Measurements from ENCODE around the gene ANKH. TPM values are rescaled to one million over a fixed set of nuclear protein-coding genes. Genes with fewer than 3 reads are reported as not detected.
"Not testable (repeated sequence)": the region's sequence is repeated elsewhere in the genome, so short reads cannot be mapped to it uniquely, and the experiment has no call there.

ANKH gene
- polyA plus RNA-seq, 1 experiment: 14.2 TPM

- no peak overlapping the region for H3K4me3 ChIP-seq (ENCODE audit: low read depth, low read length)
- DNase-seq (ENCODE audit: low read depth, low spot score): peak; percentile 32
- CTCF ChIA-PET: interaction anchor here (0.6 to 1.9 kb wide), 5 partner anchors 9 to 153 kb away, joined by 3 to 12 read pairs (median 8); partner anchors contain the start of gene ANKH
- H3K9me3 ChIP-seq (ENCODE audit: control insufficient read depth, insufficient read depth, low read length): no peaks in the 10 kb centered on the region
- TF ChIP-seq CTCF (IDR thresholded peaks at IDR 0.05; ENCODE audit: low read depth, low read length): no peak
- H3K27me3 ChIP-seq (ENCODE audit: control insufficient read depth, insufficient read depth, low read length): no peaks in the 10 kb centered on the region
- peak overlapping the region; percentile 21 for H3K27ac ChIP-seq (ENCODE audit: low read depth, low read length)
- POLR2A ChIA-PET: interaction anchor here (0.6 to 1.8 kb wide), 4 partner anchors 9 to 328 kb away, joined by 5 to 10 read pairs (median 7); no protein-coding TSS in a partner anchor
Observed at GRCh38 chr5:14879937-14880589, 8.5 kb upstream of the ANKH start.

- CTCF ChIA-PET: interaction anchor here (0.6 to 1.9 kb wide), 5 partner anchors 8 to 194 kb away, joined by 3 to 12 read pairs (median 8); partner anchors contain the start of gene ANKH
- no peaks in the 10 kb centered on the region for H3K27me3 ChIP-seq (ENCODE audit: control insufficient read depth, insufficient read depth, low read length)
- no peak for DNase-seq (ENCODE audit: low read depth, low spot score)
- TF ChIP-seq CTCF (IDR thresholded peaks at IDR 0.05; ENCODE audit: low read depth, low read length): no peak
- no peaks in the 10 kb centered on the region for H3K9me3 ChIP-seq (ENCODE audit: control insufficient read depth, insufficient read depth, low read length)
- POLR2A ChIA-PET: interaction anchor here (0.6 to 1.8 kb wide), 4 partner anchors 9 to 327 kb away, joined by 5 to 10 read pairs (median 7); no protein-coding TSS in a partner anchor
- no peak overlapping the region for H3K4me3 ChIP-seq (ENCODE audit: low read depth, low read length)
- H3K27ac ChIP-seq (ENCODE audit: low read depth, low read length): no peak overlapping the region
Observed at GRCh38 chr5:14879393-14879792, 7.8 kb upstream of the ANKH start.

GRCh38 chr5:14878192-14878591 is 6.6 kb upstream of the ANKH start:
- POLR2A ChIA-PET; H3K9me3 ChIP-seq (ENCODE audit: control insufficient read depth, insufficient read depth, low read length); H3K4me3 ChIP-seq (ENCODE audit: low read depth, low read length); H3K27ac ChIP-seq (ENCODE audit: low read depth, low read length); H3K27me3 ChIP-seq (ENCODE audit: control insufficient read depth, insufficient read depth, low read length); DNase-seq (ENCODE audit: low read depth, low spot score): not testable (repeated sequence)
- CTCF ChIA-PET: interaction anchor here (1.2 to 1.3 kb wide), 2 partner anchors 125 to 193 kb away, joined by 3 to 5 read pairs; no protein-coding TSS in a partner anchor

GRCh38 chr5:14876095-14876494 is 4.5 kb upstream of the ANKH start:
- ChIA-PET POLR2A (no interaction called here), CTCF (no interaction called here)
- no peaks in the 10 kb centered on the region; the same call in 1 of the 2 replicates for H3K9me3 ChIP-seq (ENCODE audit: control insufficient read depth, insufficient read depth, low read length)
- no peak overlapping the region for H3K4me3 ChIP-seq (ENCODE audit: low read depth, low read length)
- no peaks in the 10 kb centered on the region for H3K27me3 ChIP-seq (ENCODE audit: control insufficient read depth, insufficient read depth, low read length)
- no peak overlapping the region for H3K27ac ChIP-seq (ENCODE audit: low read depth, low read length)
- TF ChIP-seq CTCF (IDR thresholded peaks at IDR 0.05; ENCODE audit: low read depth, low read length): no peak
- no peak for DNase-seq (ENCODE audit: low read depth, low spot score)

- no peak overlapping the region for H3K27ac ChIP-seq (ENCODE audit: low read depth, low read length)
- POLR2A ChIA-PET: no interaction called here
- TF ChIP-seq CTCF (IDR thresholded peaks at IDR 0.05; ENCODE audit: low read depth, low read length): no peak
- no peak overlapping the region for H3K4me3 ChIP-seq (ENCODE audit: low read depth, low read length)
- DNase-seq (ENCODE audit: low read depth, low spot score): no peak
- H3K9me3 ChIP-seq (ENCODE audit: control insufficient read depth, insufficient read depth, low read length): no peaks in the 10 kb centered on the region; the same call in 1 of the 2 replicates
- H3K27me3 ChIP-seq (ENCODE audit: control insufficient read depth, insufficient read depth, low read length): no peaks in the 10 kb centered on the region
- CTCF ChIA-PET: interaction anchor here (0.8 to 2.0 kb wide), 5 partner anchors 12 to 147 kb away, joined by 3 to 12 read pairs (median 6); no protein-coding TSS in a partner anchor
Observed at GRCh38 chr5:14873790-14874189, 2.2 kb upstream of the ANKH start.
